Activated T-cell treated with anti-CD3 and anti-CD28 coated beads for 1 hour (primary cell): Measurements from ENCODE around the gene SYCE3.
A peak's percentile ranks its signal among the peaks of the same experiment; 100 is the strongest.

Source experiments
- DNase-seq: peaks from one replicate; pipeline ENCODE4 v3.0.0-alpha.2; 2020; ENCODE audit warnings: low read depth

The SYCE3 gene

DNA sequence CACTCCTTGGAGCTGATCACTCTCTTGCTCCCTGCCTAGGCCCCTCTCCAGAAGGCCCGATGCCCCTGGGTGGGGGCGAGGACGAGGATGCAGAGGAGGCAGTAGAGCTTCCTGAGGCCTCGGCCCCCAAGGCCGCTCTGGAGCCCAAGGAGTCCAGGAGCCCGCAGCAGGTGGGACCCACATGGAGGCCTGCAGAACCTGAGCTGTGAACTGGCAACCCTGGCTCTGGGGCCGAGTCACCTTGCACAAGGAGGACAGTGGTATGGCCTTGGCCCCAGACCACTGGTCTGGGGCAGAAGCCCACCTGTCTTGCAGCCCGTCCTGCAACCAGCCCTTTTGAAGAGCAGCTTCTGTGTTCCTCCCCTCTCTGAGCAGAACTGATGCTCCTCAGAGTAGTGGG, 43.6 kb downstream of the SYCE3 start:
- no peak for DNase-seq

GRCh38 chr22:50518606-50519005, 44.1 kb downstream of the SYCE3 start:
- DNase-seq: no peak

DNA sequence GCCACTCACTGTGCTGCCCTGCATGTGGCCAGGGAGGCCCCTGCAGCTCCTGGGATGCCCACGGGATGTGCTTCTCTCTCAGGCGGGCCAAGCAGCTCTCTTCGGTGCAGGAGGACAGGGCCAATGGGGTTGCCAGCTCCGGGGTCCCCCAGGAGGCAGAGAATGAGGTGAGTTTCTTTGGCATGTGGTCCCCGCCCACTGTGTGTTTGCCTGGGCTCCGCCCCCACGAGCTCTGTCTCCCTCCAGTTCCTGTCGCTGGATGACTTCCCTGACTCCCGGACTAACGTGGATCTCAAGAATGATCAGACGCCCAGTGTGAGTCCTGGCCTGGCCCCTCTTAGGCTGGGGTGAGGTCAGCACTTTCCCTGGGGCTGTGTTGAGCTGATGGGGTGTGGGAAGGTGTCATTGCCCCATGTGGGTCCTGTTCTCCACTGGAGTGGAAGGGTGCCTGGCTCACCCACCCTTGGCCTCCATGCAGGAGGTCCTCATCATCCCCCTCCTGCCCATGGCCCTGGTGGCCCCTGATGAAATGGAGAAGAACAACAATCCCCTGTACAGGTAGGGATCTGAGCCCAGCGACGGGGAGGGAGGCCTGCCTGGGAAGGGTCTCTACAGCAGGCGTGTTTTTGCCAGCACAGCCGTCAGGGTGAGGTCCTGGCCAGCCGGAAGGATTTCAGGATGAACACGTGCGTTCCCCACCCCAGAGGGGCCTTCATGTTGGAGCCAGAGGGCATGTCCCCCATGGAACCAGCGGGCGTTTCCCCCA, 45.0 kb downstream of the SYCE3 start:
- no peak for DNase-seq

DNA sequence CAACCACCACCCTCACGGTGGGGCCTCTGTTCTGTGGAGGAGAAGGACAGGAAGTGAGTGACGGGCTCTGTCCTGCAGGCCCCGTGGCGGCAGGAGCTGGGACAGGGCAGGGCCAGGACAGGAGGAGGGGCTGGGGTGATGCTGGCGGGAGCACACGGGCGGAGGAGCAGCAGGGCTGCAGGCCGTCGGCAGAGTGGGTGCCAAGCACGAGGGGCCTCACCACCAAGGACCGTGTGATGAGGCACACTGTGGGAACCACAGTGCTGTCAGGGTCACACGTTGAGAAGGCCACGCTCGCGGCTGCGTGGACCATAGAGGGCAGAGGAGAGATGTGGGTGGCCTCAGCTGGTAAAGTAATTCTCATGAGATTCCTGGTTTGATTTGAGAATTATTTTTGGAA, 45.8 kb downstream of the SYCE3 start:
- DNase-seq: no peak

DNA sequence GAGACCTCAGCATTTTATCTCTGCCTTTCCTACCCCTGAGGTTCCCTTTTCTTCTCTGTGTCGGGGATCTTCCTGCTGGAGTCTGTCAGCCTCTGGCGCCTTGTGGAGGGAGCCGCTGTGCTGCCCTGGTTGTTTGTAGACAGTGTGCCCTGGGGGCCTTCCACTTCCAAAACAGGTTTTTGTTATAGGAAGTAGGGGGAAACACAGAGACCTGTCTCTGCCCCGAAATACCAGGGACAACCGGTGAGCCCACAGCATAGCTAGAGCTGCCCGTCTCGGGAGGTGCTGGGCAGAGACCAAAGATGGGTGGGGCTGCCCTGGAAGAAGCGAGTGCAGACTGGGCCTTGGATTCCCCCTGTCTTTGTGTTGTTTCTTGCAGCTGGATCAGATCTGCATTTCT, 46.7 kb downstream of the SYCE3 start:
- no peak for DNase-seq

DNA sequence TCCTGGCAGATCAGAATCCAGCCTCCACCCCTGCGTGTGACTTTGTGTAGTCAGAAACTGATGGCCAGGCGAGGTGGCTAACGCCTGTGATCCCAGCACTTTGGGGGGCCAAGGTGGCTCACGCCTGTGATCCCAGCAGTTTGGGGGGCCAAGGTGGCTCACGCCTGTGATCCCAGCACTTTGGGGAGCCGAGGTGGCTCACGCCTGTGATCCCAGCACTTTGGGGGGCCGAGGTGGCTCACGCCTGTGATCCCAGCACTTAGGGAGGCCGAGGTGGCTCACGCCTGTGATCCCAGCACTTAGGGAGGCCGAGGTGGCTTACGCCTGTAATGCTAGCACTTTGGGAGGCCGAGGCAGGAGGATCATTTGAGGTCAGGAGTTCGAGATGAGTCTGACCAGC, 49.5 kb downstream of the SYCE3 start:
- DNase-seq: no peak

GRCh38 chr22:50508897-50509296, 53.8 kb downstream of the SYCE3 start:
- no peak for DNase-seq

GRCh38 chr22:50507991-50508884, 54.5 kb downstream of the SYCE3 start, which contains the start of gene NCAPH2:
NCAPH2 (plus strand) TSS chr22:50508224; CDS start chr22:50508338, 114 bp downstream.
- DNase-seq: peak; percentile 98

DNA sequence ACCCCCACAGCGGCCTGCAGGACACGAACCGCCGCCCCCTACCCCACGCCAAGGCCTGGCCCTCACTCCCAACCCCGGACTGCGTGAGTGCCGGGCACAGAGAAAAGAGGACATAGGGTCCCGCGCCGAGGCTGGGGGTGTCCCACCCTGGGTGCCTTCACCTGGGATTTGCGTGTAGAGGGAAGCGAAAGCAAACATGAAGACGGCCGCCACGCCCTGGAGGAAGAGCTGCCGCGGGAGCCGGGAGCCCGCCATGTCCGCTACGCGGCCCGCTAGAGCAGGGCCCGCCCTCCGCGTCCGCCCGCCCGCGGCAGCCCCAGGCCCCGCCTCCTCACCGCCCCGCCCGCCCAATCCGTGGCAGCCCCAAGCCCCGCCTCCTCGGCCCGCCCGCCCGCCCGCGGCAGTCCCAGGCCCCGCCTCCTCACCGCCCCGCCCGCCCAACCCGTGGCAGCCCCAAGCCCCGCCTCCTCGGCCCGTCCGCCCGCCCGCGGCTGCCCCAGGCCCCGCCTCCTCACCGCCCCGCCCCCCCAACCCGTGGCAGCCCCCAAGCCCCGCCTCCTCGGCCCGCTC, 55.2 kb downstream of the SYCE3 start, which contains the start of gene LMF2:
Gene LMF2 (minus strand): TSS at position 282 of the 570 bp plus-strand sequence. CDS start 27 bp downstream, at position 255.
- DNase-seq: peak; percentile 93

DNA sequence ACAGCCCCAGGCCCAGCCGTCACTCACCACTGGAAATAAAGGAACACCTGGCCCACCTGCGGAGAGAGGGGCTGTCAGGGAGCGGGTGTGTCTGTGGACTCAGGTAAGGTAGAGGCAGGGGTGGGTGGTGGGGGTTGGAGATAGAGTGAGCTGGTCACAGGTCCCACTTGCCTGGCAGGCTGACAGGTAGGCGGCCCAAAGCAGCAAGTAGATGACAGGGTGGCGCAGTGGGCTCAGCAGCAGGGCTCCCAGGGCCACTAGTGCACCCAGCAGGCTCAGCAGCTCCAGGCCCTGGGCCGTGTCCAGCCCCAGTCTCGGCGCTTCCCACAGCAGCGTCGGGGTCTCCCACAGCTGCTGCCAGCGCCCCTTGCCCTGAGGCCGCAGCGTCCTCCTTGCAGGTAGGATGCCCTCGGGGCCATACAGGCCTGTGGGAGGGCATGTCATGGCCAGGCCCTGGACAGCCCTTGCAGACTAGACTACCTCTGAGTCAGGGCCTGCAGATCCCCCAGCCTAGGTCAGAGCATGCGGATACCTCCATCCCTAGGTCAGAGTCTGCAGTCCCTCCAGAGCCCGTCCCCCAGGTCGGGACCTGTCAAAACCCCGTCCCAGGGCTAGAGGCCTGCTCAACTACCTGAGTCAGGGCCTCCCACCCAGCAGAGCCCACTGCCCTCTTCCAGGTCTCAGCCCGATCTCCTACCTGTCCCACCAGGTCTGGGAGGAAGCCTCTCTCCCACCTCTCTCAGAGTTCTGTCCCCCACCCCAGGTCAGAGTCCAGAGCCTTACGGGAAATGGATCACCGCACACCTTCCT, 55.9 kb downstream of the SYCE3 start:
- DNase-seq: no peak

DNA sequence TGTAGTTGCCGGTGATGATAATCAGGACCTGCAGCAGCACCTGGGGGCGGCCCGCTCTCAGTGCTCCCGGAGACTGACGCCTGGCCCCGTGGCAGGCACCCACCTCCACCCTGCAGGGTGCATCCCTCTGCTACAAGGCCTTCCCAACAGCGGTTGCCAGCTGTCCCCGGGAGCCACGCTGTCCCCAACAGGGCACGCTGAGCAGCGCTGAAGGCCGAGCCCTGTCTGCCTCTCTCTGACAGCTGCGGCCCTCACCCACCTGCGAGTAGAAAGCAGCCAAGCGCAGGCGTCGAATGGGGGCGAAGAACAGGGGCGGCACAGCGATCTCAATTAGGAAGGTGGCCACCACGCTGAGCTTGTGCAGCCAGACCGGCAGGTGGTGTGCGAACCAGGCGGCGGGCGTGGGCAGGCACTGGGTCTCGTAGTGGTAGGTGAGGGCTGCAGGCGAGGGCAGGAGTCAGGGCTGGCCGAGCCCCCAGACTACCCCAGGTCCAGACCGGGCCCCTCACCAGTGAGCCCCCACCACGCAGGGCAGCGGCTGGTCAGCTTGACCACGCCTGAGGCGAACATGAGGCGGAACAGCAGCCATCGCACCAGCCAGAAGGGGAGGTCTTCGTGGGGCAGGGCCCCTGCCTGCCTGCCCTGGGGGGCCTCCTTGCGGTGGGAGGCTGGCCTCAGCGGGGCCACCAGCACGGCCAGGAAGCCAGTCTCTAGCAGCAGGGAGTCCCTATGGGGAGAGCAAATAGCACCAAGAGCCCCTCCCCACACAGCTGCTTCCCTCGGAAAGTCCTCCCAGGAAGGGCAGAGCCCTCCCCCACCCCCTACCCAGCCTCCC, 56.7 kb downstream of the SYCE3 start:
- no peak for DNase-seq

GRCh38 chr22:50505276-50505775, 57.4 kb downstream of the SYCE3 start:
- no peak for DNase-seq

GRCh38 chr22:50504369-50505211, 58.1 kb downstream of the SYCE3 start:
- DNase-seq: no peak

- no peak for DNase-seq
Observed at GRCh38 chr22:50503475-50504145, 59.1 kb downstream of the SYCE3 start.

DNA sequence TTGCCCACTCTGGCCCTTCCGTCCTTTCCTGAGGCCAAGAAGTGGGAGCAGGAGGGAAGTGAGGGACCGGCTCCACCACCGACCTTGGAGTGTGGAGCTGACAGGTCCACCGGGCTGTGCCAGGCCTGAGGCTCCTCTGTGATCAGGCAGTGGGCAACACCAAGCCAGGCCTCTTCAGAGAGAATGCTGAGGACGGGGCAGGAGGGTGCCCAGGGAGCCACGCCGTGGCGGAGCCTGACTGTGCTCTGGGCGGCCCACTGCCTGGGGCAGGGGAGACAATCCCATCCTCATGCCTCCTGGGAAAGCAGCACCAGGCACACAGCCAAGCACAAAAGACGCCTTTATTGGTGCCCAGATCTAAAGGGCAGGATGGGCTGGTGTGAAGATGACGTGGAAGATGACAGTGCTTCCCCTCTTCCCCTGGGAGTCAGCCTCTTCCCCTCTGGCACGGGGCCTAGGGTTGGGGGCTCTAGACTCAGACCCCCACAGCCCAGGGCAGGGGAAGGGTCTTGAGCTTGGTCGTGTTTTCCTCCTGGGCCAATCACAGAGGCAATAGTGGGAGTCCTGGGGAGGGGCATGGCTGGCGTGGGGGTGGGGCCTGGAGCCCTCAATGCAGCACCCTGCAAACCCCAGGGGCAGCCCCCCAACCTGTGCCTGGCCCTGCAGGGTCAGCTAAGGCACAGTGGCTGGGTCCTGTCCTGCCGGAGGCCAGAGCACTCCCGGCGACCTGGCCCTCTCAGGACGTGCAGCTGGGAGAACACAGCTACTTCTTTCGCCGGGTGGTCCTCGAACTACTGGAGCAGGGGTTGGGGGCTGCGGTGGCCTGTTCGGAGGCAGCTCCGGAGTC, 59.9 kb downstream of the SYCE3 start:
- DNase-seq: no peak

- DNase-seq: no peak
Observed at GRCh38 chr22:50502096-50502495, 60.6 kb downstream of the SYCE3 start.
